SK-N-MC (cell line): ENCODE data around the gene MRC1.

Experiments
- EZH2 ChIP-seq: fragments of 200-600 bp; sonication (generic); IDR thresholded peaks from one replicate; pipeline ENCODE4 v1.6.1; 2017; ENCODE audit warnings: antibody characterized with exemption
- FOXP2 ChIP-seq: optimal IDR thresholded peaks from 2 replicates; pipeline ENCODE3; 2011; ENCODE audit warnings: mild to moderate bottlenecking, moderate library complexity; ENCODE audit not compliant: insufficient read depth; ENCODE audit errors: extremely low read length, control extremely low read depth
- POLR2AphosphoS5 ChIP-seq: IDR thresholded peaks from 2 replicates; pipeline ENCODE4 v1.6.1; 2012; ENCODE audit warnings: mild to moderate bottlenecking, low read depth, low read length, borderline replicate concordance

GRCh38 chr10:17871036-17871435, 61.9 kb downstream of the MRC1 start:
- TF ChIP-seq EZH2 (no peak), POLR2AphosphoS5 (no peak), FOXP2 (no peak)
